Activated naive CD8-positive, alpha-beta T cell treated with anti-CD3 and anti-CD28 coated beads, Interleukin-2, amount 50 U/mL, for 16 hours (primary cell): ENCODE data around the gene ADD2.

Source experiments
- DNase-seq: peaks from one replicate; pipeline ENCODE4 v3.0.0-alpha.2; 2020; ENCODE audit warnings: low read depth, low spot score

The ADD2 gene

DNA sequence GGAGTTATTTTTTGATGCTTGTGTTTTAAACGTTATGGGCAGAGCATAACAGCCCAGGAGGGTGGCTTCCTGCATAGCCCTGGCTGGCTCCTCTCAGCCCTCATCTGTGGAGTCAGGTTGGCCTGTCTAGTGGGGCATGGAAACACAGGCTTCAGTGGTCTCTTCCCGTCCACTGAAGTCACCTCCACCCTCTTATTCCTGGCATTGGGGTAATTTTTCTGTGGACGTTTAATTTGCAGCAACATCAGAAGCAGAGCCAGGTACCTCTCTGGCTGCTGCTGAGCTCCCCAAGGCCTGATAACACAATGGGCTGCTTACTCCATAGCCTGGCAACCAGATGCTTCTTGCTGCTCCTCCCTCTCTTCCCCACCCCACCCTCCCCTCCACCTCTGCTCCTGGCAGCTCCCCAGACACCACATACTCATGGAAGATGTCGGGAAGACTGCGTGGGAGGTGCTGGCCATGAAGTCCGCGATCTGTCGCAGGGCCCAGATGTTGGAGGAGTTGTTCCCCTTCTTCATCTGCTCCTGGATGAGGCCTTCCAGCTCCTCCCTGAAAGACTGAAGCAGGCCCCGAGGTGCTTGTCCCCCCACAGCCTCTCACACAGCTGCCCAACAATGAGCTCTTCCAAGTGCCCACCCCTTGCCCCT, 64.0 kb downstream of the ADD2 start:
- no peak for DNase-seq

DNA sequence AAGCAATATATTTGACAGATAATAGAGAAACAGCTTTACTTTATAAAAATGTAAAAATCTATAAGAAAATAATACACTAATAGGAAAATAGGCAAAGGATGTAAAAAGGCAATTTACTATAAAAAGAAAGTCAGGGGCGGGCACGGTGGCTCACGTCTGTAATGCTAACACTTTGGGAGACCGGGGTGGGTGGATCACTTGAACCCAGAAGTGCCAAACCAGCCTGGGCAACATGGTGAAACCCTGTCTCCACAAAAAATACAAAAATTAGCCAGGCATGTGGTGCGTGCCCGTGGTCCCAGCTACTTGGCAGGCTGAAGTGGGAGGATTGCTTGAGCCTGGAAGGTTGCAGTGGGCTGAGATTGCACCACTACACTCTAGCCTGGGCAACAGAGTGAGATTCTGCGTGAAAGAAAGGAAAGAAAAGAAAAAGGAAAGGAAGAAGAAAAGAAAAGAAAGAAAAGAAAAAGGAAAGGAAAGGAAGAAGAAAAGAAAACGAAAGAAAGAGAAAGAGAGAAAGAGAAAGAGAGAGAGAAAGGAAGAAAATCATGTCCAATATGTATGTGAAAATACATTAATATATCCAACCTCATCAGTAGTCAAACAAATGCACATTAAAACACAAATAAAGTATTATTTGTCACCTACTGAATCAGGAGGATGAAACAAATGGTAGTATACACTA, 65.1 kb downstream of the ADD2 start:
- no peak for DNase-seq

DNA sequence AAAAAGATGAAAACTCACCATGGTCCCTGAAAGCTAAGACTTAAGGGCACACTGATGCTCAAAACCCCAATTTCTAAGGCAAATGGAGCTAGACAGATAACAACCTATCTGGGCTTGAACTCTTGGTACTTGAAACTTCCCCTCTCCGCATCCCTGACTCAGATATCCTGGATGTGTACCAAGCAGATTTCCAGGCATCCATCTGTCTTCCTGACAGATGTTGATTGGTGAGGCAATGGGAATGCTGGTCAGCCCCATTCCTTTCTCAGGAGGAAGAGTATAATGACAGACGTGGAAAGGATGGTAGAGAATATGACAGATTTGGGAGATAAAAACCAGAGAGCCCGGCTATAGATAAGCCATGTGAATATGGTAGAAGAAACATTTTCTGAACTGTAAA, 69.2 kb downstream of the ADD2 start:
- DNase-seq = no peak

DNA sequence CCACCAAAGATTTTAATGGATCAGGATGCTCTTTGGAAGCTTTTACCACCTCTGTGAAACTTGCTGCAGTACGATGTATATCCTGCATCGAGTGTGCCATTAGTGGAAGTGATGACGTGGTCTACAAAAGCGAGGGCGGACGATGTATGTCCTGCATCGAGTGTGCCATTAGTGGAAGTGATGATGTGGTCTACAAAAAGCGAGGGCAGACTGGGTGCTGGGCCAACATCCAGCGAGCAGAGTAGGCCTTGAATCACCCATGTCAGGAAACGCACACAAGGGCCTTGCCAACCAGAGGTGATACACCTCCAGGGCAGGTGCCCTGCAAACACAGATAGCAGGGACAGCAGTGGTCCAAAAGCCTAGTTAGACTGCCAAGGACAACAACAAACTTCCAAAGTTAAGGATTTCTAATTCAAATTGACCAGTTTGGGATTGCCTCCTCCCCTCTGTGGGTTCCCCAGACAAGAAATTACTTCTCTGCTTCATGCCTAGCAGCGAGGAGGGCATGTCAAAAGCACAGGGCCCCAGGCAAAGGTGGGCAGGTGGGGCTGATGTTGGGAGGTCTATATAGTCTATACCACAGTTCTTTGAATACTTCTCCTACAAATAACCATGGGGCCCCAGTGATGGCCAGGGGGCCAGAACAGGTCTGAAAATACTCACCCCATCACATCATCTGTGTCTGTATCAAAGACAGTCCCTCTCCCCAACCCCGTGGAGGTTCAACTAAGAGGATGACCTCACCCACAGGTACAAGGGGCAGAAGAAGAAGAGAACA, 70.2 kb downstream of the ADD2 start:
- no peak for DNase-seq

DNA sequence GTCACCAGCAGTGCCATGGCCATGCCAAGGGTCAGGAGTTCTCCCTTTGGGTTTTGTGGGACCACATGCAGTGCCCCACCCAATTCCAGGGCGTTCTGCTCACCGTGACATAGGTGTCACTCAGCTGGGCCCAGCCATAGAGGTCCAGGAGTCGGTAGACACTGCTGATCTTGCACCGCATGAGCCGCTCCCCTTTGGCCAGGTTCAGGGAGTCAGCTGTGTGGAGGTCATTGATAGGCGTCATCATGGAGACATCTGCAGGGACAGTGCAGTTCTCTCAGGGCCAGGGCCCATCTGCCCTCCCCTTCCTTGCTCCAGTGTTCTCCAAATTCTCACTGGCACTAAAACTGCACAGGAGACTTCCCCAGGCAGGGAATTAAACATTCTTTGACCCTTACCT, 71.9 kb downstream of the ADD2 start:
- DNase-seq = no peak

DNA sequence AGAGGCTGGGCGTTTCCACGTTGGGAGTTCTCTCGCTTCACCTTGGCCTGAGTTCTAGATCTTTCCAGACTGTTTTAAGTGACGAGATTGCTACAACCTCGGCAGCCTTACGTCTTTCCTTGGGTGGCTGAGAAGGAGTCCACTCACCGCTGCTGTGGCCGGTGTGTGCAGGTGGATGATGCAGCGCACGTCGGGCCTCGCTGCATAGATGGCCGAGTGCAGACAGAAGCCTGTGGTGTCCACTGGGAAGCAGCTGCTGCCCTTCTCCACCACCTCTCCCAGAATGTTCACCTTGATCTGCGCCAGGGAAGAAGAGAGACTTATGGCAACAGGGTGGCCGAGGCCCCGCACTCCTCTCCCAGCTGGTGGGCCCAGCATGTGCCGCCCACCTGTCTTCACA, 75.7 kb downstream of the ADD2 start:
- no peak for DNase-seq

DNA sequence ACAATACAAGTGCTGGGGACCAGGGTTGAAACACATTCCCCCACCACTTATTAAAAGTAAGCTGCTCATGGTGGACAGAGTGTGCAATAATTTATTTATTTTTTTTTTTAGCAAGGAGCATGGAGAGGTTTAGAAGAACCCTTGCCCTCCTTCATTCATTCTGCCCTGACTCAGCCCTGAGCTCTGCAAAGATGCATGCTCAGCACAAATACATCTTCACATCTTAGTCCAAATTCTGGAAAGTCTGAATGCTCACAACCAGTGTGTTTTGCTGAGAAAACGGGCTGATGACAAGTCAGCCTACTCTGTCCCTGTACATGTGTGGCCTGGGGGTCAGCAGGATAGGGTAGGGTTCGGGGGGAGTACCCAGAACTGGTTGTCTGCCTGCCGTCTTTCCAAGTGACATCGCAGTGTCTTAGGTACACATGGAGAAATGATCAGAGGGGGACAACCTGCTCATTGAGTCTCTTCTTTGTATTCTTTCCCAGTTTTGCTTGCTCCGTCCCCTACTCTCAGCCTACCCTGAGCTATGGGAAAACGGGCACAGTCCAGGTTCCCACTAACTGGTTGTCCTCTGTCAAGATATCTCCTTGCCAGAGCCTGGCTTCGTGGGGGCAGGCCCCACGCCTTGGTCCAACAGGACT, 76.4 kb downstream of the ADD2 start:
- DNase-seq = no peak

DNA sequence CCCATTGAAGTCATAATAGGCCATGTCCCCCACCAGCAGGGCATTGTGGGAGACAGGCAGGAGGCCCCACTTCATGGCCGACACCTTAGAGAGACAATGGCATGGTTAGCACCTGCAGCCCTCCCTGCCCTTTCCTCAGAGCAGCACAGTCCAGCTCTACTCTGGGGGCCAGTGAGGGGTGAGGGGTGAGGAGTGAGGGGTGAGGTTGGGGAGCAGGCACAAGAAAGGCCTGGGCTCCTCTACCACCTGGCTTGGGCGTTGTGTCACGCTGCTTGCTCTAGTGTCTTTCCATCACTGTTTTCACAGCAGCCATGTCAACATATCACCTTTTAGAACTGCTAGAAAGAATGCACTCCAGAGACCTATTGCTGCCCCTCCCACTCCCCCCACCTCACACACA, 77.2 kb downstream of the ADD2 start:
- no peak for DNase-seq

DNA sequence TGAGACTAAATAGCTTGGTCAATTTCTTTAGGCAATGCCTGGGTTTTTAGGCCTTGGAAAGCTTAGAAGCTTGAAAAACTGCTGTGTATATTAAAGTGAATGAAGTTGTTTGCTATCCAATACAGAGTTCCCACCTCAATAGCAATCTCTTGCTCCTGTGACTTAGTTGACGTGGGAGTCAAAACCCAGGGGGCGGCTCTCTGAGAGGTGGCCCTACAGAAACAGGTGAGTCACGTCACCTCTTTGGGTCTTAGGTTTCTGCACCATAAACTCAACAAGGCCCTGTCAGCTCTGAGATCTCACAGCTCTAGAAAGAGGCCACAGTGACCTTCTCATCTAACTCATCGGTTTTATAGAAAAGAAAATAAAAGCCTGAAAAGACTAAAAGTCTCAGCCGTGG, 79.6 kb downstream of the ADD2 start:
- DNase-seq = no peak

DNA sequence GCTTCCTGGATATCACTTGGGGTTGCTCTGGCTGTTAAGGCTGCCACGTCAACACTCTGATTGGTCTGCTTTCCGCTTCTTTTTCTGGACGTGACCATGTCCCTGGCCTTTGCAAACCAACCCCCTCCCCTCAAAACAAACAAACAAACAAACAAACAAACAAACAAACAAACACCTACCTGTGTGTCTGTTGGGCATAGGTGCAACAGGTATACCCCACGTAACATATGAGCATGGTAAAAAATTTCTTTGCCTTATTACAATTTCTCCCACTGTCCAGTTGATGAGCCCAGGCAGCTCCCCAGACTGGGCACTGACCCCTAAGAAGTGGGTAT, 80.6 kb downstream of the ADD2 start:
- no peak for DNase-seq

DNA sequence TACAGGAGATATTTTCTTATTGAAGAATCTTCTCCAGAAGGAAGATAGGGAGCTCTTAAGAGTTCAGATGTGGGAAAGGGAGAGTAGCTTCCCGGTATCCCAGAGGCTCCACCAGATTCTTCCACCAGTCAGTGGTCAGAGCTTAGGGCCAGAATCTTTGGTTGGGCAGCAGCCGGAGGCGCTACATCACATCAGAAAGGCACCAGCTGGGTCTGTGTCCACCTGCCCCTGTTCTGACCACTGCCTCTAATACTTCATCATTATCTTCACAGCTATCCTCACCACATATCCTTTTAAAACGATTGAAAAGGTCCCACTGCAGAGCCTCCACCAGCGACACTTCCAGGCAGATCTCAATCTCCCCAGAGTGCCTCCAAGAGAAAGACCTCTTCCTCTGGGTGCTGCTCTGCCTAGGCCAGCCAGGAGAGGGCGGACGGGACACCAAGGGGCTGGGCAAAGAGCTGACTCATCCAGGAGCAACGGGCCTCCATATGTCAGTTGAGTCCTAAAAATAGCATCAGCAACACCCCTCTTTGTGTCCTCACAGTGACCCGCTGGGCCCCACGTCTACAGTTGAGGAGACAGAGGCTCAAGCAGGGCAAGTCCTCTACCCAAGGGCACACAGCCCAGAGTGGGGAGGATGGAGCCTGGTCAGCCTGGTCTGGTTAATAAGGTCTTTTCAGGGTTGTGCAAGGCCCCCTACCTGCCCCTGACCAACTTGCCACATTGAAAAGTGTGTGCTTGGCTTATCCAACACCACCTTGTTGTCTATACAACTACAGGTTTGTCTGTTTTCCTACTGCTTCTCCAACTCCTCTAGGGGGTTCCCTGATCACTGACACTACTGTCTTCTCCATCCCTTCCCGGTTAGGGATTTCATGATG, 81.2 kb downstream of the ADD2 start:
- no peak for DNase-seq

DNA sequence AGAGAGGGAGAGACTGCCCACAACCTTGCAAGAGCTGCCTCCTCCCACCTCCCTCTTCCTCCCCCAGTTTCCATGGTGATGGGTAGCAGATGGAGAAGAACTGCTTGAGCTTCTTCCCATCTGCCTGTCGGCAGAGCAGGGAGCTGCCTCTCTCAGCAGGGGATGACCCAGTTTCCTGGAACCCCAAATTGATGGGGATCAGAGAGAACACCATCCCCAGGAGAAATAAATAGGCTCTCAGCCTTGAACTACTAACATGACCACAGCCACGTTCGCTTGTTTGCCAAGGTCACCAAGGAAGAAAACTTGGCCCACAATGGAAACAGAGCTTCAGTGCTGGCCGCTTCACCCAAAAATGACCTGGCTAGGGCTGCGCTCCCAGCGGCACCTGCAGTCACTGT, 82.2 kb downstream of the ADD2 start:
- DNase-seq = no peak

DNA sequence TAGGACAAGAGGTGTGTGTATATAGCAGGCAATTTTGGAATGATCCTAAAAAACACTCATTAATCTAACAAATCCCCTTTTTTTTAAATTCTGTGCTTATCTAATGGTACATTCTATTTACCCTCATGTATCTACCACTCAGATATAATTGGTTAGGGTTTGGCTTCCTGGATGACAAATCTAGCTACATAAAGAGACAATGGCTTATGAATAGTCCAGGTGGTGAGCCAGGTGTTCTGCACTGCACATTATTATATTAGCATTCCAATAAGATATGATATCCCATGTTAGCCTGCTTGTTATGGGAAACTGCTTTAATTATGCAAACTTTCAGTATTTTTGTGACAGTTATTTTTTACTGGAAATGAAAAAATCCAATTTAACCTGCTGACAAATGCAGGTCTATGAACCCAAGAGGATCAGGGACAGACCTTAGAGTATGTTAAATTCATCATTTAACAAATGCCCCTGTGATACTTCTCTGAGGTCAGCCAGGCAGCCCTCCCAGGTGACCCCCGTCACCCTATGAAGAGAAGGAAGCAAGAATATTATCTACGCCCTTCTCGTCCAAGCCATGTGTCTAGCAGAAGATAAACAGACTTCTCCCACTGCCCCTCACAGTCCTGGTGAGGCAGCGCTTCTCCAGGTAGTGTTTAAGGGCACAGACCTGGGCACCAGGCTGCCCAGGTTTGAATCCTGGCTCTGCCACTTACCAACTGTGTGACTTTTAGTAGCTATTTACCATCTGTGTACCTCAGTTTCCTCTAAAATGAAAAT, 83.0 kb downstream of the ADD2 start:
- DNase-seq = no peak

DNA sequence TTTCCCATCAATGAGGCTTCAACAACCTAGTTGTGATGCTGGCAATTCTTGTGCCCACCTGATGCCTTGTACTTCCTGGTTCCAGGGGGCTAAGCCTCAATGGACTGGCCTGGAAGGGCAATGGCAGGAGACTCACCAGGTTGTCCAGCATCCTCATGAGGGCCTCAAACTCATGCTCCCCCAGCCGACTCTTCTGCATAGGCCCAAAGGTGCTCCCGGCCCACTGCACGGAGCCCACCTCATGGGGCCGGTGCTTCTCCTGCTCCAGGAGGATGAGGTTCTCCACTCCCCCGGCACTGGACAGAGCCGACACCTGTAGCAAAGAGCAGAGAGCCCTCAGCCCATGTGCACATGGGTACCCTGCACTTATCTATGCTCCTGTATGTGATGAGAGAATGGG, 84.5 kb downstream of the ADD2 start:
- no peak for DNase-seq

DNA sequence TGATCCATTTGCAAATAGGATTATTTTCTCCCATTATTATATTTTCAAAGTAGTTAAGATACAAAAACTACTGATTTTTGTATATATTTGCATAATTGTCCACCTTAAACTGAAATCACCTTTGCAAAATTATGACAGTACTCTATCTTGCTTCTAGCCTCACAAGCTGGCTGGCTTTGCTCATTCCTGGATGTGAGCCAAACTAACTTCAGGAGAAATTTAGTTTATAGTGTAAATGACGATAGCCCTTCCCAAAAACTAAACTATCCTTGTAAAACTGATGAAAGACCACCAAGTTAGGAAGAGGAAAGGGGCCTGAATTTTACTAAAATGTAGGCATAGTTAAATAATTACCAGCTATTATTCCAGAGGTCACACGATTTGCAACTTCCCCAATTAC, 87.3 kb downstream of the ADD2 start:
- no peak for DNase-seq

DNA sequence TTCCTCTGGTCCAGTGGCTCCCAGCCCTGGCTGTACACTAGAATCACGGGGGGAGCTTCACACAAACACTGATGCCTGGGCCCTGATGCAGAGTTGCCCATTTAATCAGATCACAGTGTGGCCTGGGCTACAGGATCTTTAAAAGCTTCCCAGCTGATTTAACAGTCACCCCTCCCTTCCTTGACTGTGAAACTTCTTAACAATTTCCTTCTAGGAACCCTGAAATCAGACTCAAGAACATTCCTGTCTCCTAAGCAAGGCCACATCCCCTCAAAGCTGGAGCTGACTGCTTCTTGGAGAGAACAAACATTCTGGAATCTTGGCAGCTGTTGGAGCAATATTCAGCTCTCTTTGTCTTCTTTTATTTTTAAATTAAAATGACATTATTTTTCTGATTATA, 88.7 kb downstream of the ADD2 start:
- DNase-seq = no peak

DNA sequence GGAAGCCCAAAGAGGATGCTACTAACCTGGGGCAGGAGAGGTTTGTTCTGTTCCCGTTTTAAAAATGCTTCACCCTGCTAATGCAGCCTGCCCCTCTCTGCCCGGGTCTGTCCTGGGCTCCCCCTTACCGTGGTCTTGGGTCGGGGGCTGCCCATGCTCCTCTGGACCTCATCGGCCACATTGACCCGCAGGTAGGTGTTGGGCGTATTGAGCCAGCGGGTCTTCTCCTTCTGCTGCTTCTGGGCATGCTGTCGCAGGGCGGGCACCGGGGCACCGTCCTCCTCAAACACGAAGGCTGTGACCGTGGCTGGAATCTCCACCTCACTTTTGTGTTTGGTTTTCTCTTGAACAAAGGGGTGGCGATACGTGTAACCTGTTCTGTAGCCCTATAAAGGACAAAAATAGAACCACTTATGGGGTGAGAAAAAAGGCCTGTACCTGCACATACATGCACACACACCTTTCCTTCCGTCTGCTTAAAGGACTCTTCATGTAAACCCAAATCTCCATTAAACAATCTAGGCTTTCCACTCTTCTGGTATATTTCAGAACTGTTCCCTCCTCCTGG, 89.3 kb downstream of the ADD2 start:
- DNase-seq = no peak

DNA sequence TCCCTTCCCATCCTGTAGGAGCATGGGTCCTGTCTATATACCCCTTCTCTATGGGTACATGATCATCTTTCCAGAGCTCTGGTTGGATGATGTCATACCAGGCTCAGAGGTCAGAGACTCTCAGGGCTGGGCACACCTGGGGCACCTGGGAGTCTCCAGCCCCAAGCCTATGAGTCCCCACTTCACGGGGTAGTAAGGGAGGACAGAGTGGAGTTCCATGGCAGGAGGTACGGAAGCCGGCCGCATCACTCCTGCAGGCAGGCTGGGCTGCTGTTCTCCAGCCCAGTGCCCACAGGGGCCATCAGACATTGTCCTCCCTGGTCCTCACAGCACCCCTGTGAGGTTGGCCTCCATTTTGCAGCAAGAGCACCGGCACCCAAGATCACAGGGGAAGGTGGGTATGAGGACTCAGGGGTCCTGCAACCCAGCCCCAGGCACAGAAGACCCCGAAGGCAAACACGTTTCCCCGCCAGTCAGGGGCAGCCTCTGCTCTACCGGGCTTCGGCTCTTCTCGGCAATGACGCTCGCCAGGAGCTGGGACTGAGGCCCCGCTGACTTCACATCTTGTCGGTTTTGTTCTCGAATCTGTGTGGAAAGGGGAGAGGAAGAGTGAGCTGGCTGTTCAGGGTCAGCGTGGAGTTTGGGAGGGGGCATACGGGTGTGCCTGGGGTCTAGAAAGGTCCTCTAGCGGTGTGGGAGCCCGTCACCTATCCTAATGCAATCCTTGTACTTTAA, 91.5 kb downstream of the ADD2 start:
- no peak for DNase-seq

DNA sequence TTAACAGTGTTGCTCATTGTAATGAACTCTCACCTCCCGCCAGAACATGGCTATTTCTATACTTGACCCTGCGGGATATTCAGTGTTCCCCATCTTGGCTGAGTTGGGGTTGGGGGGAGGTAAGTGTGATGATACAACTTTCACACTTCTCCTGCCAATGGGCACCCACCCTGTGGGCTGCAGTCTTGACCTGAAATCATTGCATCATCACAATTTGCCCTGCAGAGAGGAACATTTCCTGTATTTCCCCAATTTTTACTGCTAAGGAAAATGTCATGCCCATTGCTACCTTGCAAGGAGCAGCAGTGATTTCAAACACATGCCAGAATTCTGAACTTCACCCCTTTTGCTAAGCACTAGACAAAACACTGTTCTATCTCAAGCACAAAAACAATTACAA, 92.1 kb downstream of the ADD2 start:
- no peak for DNase-seq
